HT1080 (cell line): Measurements from ENCODE around the gene STRA6. TPM values are rescaled to one million over a fixed set of nuclear protein-coding genes. Genes with fewer than 3 reads are reported as not detected.

Source experiments
- DNase-seq: peaks from one replicate; pipeline ENCODE4 v3.0.0-alpha.2; 2015; ENCODE audit warnings: low read depth
- total RNA-seq: library from RNA; depleted of rRNA; stranded (reverse); fragments of >200 nt; shearing (Covaris generic); gene quantifications from 2 replicates; pipeline ENCODE4 v1.2.3, GENCODE V29; 2014

STRA6 gene
- total RNA-seq, 1 experiment from 2014 or later = not detected

DNA sequence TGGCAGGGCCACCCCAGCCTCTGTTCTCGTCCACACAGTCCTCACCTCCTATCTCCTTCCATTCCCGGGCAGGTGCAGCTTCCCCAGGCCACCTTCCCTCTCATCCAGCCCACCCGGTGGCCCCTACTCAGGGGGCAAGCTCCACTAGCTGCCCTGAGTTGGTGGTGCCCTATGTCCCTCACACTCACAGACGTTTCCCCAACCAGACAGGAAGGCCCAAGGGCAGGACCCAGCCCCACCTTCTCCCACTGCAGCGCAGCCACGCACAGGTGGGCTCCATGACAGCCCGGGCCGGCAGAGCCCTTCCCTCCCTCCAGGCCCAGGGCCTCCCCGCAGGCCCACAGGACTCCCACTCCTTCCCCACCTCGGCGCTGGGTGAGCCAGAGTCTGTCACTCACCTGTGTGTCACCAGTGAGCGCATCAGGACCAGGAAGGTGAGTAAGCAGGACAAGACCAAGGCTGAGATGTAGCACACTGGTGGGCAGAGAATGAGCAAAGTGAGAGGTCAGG, 17.9 kb downstream of the STRA6 start:
- DNase-seq = no peak

DNA sequence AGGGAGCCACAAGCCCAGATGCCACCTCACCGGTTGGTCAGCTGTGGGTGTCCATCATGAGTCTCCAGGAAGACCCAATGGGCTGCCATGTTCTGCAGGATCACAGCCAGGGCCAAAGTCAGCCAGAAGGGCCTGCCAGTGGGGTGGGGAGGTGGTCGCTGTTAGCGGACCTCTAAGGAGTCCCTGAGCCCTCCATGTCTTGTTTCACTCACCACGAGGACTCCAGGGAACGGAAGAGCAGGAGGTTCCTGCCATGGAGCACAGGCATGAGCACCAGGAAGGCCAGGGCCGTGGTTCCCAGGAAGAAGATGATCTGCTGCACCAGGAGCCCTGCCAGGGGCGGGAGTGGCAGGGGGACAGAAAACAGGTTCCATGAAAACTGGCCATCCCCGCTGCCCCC, 20.5 kb downstream of the STRA6 start:
- DNase-seq = no peak

DNA sequence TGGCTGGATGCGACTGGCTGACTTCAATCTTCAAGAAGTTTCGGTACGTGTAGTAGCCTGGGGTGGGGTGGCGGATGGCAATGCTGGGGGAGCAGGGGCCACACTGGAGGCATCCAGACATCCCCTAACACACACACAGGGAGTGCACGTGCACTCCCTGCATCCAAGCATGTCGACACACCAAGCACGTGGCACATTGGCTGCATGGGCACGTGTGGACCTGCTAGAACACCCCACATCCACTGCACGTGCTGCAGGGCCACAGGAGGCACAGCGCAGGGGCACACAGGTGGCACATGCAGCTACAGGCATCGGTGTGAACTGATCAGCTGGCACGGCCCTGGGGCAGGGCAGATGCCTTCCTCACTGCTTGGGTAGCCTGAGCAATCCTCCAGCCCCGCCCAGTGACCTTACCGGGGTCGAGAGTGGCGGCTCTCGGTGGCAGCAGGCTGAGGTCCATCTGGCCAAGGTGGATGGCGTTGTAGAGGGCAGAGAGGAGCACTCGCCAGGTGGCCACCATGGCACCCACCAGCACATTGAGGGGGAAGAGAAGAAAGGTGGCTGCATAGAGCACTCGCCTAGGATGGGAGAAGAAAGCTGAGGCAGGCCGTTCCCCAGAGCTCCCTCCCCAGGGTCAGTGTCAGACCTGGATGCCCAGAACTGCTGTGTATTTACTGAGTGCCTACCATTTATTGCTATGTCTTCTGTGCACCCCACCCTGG, 21.5 kb downstream of the STRA6 start:
- DNase-seq = no peak

DNA sequence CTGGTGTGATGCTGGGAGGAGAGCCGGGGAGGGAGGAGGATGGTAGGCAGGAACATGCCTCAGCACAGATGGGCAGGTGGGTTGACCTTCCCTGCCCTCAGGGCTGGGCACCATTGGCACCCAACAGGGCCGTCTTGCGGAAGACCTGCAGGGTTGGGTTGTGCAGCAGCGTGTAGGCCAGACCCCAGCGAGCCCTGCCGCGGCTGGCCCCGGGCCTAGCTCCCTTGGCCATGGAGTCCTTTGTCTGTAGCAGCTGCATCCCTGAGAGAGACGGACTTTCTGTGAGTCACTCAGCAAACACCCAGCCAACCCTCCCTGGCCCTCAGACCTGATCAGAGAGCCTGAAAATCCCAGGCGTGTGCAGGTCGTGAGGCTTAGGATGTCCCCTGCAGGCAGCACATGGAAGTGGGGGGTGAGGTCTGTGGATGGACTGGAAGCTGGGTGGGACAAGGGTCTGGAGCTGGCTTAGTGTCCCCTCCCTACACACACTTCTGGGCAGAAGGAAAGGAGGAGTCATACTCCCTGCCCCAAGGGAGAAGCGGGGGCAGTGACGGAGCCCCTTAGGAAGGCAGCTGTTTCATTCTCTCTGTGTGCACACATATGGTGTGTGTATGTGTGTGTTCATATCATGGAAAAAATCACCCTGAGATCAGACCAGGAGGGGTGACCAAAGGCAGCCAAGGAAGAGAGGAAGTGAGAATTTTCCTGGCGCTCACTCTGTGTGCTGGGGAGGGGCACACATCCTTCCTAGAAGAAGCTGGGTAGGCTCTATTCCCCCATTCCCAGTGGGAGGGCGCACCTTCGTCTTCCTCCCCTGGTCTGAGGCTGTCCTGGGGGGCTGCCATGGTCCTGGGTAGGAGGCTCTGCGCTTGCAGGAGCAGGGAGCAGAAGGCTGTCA, 22.4 kb downstream of the STRA6 start:
- DNase-seq = peak; percentile 45

DNA sequence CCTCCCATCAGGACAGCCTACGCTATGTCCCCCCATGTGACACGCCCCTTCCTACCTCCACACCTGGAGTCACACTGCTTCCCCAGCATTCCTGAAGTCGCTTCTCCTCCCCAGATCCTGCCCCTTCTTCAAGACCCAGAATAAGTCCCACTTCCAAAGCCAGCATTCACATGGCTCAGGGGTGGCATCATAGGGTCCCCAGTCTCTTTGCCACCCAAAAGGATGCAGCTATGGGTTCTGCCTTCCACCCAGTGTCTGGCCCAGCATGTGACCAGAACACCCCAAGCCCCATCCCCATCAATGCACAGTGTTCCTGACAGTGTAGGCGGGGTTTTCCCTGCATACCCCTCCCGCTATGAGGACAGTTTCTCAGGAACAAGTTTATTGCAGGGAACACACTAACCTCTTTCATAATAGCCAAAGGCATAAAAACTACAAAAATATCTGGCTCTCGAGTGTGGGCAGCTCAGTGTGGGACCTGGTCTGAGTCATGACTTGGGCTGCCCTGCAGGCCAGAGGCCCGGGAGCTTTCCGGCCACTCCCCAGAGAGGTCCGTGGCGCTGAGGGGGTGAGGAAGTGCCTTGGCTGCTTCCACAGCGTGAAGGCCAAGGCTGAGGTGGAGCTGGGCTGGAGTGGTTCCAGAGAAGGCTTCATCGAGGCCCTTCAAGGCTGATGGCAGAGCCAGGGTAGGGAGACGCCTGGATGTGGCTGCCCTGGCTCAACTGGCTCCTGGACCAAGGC, 23.3 kb downstream of the STRA6 start:
- peak; percentile 91 for DNase-seq

DNA sequence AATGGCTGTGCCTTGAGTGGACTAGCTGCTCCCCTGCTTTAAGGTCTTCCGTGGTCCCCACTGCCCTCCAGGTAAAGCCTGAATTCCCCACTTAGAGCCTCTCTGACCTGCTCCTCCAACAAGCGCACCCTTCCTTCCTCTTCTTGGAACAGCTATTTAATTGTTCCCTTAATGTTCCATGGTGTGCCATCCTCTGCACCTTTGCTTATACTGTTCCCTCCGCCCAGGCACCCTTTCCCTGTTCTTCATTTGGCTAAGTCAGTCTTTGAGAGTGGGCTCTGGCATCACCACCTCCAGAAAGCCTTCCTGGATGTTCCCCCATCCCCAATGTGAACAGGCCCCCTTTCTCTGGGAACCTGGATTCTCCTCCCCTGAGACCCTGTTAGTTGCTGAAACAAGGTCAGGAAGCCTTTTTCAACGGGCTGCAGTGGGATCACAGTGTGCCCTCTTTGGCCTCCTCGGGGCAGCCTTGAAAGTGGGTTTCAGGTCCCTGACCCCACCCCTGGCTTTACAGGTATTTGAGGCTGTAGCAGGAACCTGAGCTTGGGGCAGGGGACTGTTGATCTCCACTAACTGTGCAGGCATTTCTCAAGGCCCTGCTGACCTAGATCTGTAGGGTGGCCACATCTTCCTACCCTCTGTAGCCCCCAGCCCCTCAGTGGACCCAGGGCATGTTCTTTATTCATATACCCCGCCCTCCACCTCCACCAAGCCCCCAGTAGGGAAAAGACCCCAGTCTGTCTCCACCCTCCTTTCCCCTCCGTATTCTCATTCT, 24.1 kb downstream of the STRA6 start:
- DNase-seq = no peak

DNA sequence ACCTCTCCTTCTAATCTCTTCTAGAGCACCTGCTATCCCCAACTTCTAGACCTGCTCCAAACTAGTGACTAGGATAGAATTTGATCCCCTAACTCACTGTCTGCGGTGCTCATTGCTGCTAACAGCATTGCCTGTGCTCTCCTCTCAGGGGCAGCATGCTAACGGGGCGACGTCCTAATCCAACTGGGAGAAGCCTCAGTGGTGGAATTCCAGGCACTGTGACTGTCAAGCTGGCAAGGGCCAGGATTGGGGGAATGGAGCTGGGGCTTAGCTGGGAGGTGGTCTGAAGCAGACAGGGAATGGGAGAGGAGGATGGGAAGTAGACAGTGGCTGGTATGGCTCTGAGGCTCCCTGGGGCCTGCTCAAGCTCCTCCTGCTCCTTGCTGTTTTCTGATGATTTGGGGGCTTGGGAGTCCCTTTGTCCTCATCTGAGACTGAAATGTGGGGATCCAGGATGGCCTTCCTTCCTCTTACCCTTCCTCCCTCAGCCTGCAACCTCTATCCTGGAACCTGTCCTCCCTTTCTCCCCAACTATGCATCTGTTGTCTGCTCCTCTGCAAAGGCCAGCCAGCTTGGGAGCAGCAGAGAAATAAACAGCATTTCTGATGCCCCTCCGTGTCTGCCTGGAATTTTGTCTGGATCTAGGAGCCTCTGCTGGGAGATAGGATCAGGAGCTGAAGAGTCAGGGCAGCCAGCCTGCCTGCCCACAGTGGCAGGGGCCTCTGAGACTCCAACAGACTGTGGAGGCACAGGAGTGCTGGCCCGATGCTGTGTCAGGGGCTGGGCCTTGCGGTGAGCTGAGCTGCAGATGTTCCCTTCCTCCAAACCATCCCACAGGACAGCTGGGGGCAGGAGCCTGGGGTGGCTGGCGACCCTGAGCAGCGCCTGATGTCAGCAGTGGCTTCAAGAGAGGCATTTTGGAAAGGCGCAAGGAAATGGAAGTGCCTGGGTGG, 26.0 kb downstream of the STRA6 start:
- no peak for DNase-seq

DNA sequence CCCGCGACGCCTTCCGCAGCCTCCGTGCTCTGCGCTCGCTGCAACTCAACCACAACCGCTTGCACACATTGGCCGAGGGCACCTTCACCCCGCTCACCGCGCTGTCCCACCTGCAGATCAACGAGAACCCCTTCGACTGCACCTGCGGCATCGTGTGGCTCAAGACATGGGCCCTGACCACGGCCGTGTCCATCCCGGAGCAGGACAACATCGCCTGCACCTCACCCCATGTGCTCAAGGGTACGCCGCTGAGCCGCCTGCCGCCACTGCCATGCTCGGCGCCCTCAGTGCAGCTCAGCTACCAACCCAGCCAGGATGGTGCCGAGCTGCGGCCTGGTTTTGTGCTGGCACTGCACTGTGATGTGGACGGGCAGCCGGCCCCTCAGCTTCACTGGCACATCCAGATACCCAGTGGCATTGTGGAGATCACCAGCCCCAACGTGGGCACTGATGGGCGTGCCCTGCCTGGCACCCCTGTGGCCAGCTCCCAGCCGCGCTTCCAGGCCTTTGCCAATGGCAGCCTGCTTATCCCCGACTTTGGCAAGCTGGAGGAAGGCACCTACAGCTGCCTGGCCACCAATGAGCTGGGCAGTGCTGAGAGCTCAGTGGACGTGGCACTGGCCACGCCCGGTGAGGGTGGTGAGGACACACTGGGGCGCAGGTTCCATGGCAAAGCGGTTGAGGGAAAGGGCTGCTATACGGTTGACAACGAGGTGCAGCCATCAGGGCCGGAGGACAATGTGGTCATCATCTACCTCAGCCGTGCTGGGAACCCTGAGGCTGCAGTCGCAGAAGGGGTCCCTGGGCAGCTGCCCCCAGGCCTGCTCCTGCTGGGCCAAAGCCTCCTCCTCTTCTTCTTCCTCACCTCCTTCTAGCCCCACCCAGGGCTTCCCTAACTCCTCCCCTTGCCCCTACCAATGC, 27.1 kb downstream of the STRA6 start:
- no peak for DNase-seq

DNA sequence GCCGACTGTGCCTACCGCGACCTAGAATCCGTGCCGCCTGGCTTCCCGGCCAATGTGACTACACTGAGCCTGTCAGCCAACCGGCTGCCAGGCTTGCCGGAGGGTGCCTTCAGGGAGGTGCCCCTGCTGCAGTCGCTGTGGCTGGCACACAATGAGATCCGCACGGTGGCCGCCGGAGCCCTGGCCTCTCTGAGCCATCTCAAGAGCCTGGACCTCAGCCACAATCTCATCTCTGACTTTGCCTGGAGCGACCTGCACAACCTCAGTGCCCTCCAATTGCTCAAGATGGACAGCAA, 27.7 kb downstream of the STRA6 start:
- no peak for DNase-seq

DNA sequence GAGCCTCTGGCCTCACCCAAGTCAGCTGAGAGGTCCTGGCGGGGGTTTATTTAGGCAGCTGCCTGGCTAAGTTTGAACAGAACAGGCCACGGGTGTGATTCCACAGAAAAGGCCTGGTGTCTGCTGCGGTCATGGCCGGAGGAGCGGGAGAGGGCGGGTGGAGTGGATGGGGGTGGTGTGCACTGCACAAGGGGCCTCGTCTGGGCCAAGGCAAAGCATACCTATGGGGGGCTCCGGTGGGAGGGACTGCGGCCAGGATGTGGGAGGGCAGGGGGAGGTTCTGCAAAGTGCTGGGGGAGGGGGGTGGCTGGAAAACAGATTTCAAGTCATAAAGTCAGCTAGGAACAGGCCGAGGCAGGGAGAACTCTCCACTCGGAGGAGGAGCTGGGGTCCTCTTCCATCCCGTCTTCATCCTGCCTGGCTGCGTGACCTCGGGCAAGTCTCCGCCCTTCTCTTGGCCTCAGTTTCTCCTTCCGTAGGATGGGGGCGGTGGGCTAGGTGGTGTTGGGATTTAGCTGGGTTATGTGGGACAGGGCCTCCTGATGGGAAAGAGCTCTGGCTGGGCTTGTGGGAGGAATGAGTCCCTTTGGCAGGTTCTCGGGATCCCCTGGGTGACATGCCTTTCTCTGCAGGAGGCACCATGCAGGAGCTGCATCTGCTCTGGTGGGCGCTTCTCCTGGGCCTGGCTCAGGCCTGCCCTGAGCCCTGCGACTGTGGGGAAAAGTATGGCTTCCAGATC, 28.2 kb downstream of the STRA6 start:
- no peak for DNase-seq

DNA sequence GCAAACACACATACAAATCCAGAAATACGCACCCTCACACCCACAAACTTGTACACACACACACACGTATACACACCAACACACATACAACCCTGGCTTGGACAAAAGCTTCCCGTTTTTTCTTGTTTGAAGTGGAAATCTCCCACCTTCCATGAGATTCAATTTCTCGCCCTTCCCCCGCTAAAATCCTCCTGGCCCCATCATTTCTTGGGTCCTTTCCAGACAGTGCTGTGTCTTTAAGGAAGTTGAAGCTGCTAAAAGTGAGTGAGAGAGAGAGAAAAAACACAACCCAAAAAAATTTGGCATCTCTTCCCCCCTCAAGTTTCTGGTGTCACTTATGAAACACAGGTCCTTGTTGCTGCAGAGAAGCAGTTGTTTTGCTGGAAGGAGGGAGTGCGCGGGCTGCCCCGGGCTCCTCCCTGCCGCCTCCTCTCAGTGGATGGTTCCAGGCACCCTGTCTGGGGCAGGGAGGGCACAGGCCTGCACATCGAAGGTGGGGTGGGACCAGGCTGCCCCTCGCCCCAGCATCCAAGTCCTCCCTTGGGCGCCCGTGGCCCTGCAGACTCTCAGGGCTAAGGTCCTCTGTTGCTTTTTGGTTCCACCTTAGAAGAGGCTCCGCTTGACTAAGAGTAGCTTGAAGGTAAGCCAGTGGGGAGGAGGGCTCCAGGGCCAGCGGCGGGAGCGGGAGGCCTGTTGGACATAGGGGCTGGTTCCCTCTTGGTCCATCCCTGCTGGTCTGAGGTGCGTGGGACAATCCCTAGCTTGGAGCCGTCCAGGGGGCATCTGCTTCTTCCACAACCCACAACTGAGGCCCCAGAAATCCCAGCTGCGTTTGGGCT, 29.0 kb downstream of the STRA6 start, which contains the start of gene ISLR:
Gene ISLR, plus strand, starts transcription at position 331 of the 839 bp plus-strand sequence. CDS start 1,149 bp downstream, outside the sequence.
- DNase-seq = no peak

DNA sequence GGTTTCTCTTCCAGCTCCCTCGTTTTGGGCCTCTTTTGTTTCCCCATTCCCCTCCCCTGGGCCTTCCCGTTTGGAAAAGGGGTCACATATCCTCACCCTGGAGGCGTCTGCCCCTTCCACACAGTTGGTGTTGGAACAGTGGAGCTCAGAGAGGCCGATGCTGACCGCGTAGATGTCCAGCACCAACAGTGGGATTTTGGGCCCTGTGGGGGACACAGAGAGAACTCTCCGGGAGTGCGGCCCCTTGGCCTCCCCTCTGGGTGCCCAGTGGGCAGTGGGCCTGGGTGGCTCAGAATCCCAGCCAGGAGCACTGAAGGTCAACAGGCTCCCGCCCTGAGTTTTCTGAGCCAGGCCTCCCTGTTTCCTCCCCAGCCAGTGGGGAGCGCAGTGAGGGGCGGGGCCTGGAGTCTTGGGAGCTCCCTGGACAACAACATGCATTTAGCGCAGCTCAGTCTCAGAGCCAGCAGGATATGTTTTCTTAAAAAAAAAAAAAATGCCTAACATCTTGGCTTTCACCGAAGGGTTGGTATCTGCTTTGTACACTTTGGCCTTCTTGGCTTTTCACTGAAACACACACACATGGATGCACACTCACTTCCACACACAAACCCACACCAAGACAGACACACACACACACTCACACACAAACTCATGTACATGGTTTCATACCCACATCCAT, 29.7 kb downstream of the STRA6 start:
- DNase-seq = no peak

DNA sequence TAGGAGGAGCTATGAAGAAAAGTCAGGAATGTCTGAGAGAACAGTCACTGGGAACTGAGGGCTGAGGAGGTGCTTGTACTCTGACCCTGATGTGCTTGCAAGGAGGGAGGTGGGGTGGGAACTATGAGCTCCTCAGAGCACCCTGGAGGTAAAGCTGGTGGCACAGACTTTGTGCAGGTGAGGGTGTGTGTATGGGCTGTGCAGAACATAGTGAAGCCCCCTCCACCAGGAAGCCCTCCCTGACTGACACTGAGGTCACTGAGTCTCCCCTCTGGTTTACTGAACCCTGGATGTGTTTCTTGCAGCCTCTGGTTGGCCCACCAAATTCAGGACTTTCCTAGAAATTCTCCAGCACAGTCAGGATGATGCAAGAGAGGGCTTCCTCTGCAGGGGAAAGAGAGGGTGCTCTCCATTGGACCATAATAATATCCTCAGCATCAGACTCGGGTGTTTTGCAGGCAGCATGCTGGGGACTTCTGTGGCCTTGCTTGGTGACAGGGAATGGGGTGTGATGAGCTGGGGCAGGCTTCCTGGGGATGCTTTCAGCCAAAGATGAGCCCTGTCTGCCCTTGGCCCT, 30.5 kb downstream of the STRA6 start:
- DNase-seq = no peak

DNA sequence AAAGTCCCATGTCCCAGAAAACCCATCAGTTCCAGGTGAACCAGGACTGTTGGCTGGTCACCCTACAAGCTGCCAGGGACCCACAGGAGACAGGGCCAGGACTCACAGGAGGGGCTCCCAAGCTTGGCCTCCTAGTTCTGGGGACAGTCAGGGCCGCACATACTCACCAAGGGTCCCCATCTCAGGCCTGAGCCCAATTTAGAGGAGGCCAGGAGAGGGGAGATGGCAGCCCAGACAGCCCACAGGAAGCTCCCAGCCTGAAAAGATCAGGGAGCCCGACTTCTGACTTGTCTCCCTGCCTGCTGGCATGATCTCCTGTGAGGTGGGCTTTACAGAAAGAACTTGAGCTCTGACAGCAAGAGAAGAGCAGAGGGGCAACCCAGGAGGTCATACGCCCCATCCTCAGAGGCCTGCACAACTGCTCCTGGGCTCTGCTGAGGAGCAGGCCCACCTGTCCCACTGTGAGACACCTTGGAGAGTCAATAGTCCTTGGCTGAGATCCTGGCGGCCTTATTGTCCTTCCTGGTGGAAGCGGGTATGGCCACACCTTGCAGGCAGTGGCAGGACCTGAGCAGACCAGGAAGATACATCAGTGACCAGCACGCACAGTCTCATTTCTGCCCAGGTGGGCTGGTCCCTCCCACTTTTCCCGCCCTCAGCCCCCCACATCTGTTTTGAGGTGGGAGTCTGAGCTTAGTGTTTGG, 31.6 kb downstream of the STRA6 start:
- no peak for DNase-seq

DNA sequence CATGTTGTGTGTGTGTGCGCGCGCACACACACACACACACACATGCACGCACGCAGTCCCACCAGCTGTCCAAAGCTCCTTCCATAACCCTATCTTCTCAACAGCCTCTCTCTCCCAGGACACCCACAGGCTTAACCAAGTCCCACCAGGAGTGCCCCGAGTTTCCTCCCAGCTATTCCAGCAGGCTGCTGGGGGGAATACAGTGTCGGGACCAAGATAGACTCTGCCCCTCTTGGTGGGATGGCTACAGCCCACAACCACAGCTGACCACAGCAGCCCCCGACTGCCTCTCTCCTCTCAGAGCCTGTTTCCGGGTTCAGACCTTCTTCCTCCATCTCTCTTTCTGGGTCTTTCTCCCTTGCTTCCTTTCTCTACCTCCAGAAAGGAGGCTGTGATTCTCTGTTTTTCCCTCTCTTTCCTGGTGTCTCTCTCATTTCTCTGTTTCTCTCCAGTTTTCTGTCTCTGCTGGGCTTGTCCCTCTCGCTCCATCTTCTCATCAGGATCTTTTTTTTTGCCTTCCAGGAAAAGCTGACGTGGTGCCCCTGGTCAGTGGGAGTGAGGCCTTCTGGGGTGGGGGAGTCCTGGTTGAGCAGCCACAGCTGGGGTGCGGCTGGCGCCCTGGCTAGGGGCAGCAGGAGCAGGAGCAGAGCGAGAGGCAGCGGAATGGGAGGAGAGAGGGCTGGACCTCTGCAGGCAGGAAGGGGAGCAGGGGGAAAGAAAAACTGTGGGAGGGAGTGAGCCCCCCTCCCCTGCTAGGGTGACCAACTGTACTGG, 32.3 kb downstream of the STRA6 start:
- no peak for DNase-seq
